B cell (primary cell): Measurements from ENCODE around the gene GRID1.

ENCODE experiments used
- CTCF ChIP-seq: fragments of 200-600 bp; IDR thresholded peaks from one replicate; pipeline ENCODE4 v1.8.0; 2022; ENCODE audit warnings: antibody characterized with exemption, mild to moderate bottlenecking
- EZH2 ChIP-seq: IDR thresholded peaks from 2 replicates; pipeline ENCODE4 v1.6.1; 2012; ENCODE audit warnings: borderline replicate concordance, low read depth, mild to moderate bottlenecking, moderate library complexity, low read length; ENCODE audit not compliant: insufficient read depth, poor library complexity, severe bottlenecking

- no peak for TF ChIP-seq CTCF
- no peak for TF ChIP-seq EZH2
These were observed 760.2 kb downstream of the GRID1 start for GRCh38 chr10:85606401-85606800.
